Liver (tissue), 3 donors: ENCODE data around the gene ARL14EP.

Experiments used
- CTCF ChIP-seq: fragments of 150-350 bp; IDR thresholded peaks from 2 replicates; pipeline ENCODE4 v1.5.1; 2017; ENCODE audit warnings: improper control_type of control experiment, low read depth, low read length; ENCODE audit not compliant: missing input control
- EGR1 ChIP-seq, 2 donors: IDR thresholded peaks; 2 replicates each; pipeline ENCODE4 v1.6.1; 2016 to 2018; ENCODE audit warnings: antibody characterized with exemption in 2 of 2, low read depth in 2 of 2
- FOXA1 ChIP-seq: IDR thresholded peaks from 2 replicates; pipeline ENCODE4 v1.6.1; 2016; ENCODE audit warnings: antibody characterized with exemption
- GABPA ChIP-seq, 2 donors: IDR thresholded peaks in 1 of 2; conservative IDR thresholded peaks in 1 of 2; 2 replicates each; pipeline ENCODE4 v1.6.1; 2016; ENCODE audit warnings: antibody characterized with exemption in 2 of 2, mild to moderate bottlenecking in 1 of 2, moderate library complexity in 1 of 2
- HNF4A ChIP-seq, 2 donors: conservative IDR thresholded peaks; 2 replicates each; pipeline ENCODE4 v1.6.1; 2016; ENCODE audit warnings: antibody characterized with exemption in 2 of 2, mild to moderate bottlenecking in 2 of 2
- MAX ChIP-seq: IDR thresholded peaks from 2 replicates; pipeline ENCODE4 v1.6.1; 2016; ENCODE audit warnings: antibody characterized with exemption
- RAD21 ChIP-seq, 2 donors: IDR thresholded peaks; 2 replicates each; pipeline ENCODE4 v1.6.1; 2016; ENCODE audit warnings: antibody characterized with exemption in 2 of 2, mild to moderate bottlenecking in 2 of 2
- REST ChIP-seq: IDR thresholded peaks from 2 replicates; pipeline ENCODE4 v1.6.1; 2016; ENCODE audit warnings: antibody characterized with exemption, mild to moderate bottlenecking
- SP1 ChIP-seq: IDR thresholded peaks from 2 replicates; pipeline ENCODE4 v1.6.1; 2018; ENCODE audit warnings: antibody characterized with exemption, mild to moderate bottlenecking
- ZBTB33 ChIP-seq: IDR thresholded peaks from 2 replicates; pipeline ENCODE4 v1.6.1; 2016; ENCODE audit warnings: antibody characterized with exemption
- donor health status: healthy.
- donor health status: healthy.

GRCh38 chr11:30295178-30295885, 27.6 kb upstream of the ARL14EP start:
- no peak for TF ChIP-seq RAD21 (IDR thresholded peaks at IDR 0.05)
- TF ChIP-seq ZBTB33, result no peak
- no peak for TF ChIP-seq CTCF
- TF ChIP-seq GABPA (IDR thresholded peaks at IDR 0.05 in 1 of 2, conservative IDR thresholded peaks at IDR 0.05 in 1 of 2), result no peak
- TF ChIP-seq EGR1 (IDR thresholded peaks at IDR 0.05; ENCODE audit: low read depth in 2 of 2), result no peak
- no peak for TF ChIP-seq HNF4A (conservative IDR thresholded peaks at IDR 0.05)
- no peak for TF ChIP-seq MAX
- TF ChIP-seq SP1, result no peak
- TF ChIP-seq FOXA1, result no peak
- TF ChIP-seq REST, result no peak
